Tibial nerve (tissue), 4 donors: Measurements from ENCODE around the gene CLIP2. TPM values are rescaled to one million over a fixed set of nuclear protein-coding genes. Genes with fewer than 3 reads are reported as not detected.

Source experiments
- DNase-seq, 2 donors: peaks; one replicate each; pipeline ENCODE4 v3.0.0-alpha.2; 2019; ENCODE audit warnings: low spot score in 2 of 2
- H3K27ac ChIP-seq, 4 donors: fragments of 200-600 bp; sonication (generic) in 3 of 4; one replicate each; pipeline ENCODE4 v1.5.1; 2017 to 2019; ENCODE audit warnings: mild to moderate bottlenecking in 1 of 4
- H3K27me3 ChIP-seq, 2 donors: fragments of 200-600 bp; sonication (generic) in 1 of 2; one replicate each; pipeline versions ENCODE4 v1.5.1 to v1.6.0; 2017 to 2019
- H3K36me3 ChIP-seq, 3 donors: fragments of 200-600 bp; sonication (generic); one replicate each; pipeline ENCODE4 v1.5.1; 2018 to 2019
- H3K4me1 ChIP-seq, 4 donors: fragments of 200-600 bp; sonication (generic) in 3 of 4; one replicate each; pipeline ENCODE4 v1.5.1; 2017 to 2019
- H3K4me3 ChIP-seq, 4 donors: fragments of 200-600 bp; sonication (generic) in 3 of 4; one replicate each; pipeline ENCODE4 v1.5.1; 2017 to 2019; ENCODE audit warnings: mild to moderate bottlenecking in 1 of 4, moderate library complexity in 1 of 4
- H3K9me3 ChIP-seq, 4 donors: fragments of 200-600 bp; sonication (generic) in 3 of 4; one replicate each; pipeline ENCODE4 v1.5.1; 2017 to 2019
- EP300 ChIP-seq, 2 donors: sonication (generic); formaldehyde crosslinking; IDR thresholded peaks; one replicate each; pipeline ENCODE4 v1.6.1; 2017; ENCODE audit warnings: antibody characterized with exemption in 2 of 2, mild to moderate bottlenecking in 1 of 2
- POLR2A ChIP-seq, 2 donors: fragments of 450-650 bp; IDR thresholded peaks; one replicate each; pipeline ENCODE4 v1.6.1; 2017; ENCODE audit warnings: antibody characterized with exemption in 2 of 2, mild to moderate bottlenecking in 2 of 2, moderate library complexity in 2 of 2
- WGBS, 2 donors: methylation state at CpG; one replicate each; pipeline ENCODE4 v1.1.5; 2018; 5-methylcytosine and 5-hydroxymethylcytosine counted together
- total RNA-seq, 4 donors: library from RNA; depleted of rRNA; stranded (reverse); fragments of >200 nt; gene quantifications; one replicate each; pipeline ENCODE4 v1.1.0, GENCODE V29; 2016
- TF ChIP-seq, protein P1 (sequence below), 5 experiments: fragments of 200-600 bp in 3 of 5; fragments of 450-650 bp in 2 of 5; sonication (generic) in 3 of 5; IDR thresholded peaks; one replicate each; pipeline ENCODE4 v1.5.1; 2016 to 2019; ENCODE audit warnings: antibody characterized with exemption in 5 of 5, mild to moderate bottlenecking in 3 of 5, moderate library complexity in 2 of 5

Gene CLIP2
- total RNA-seq, 4 donors from 2014 or later, result 42.0 to 48.3 (median 46.3) TPM

- peaks cover 0 to 33% (median 26%) of the 10 kb centered on the region in 4 donors for H3K4me1 ChIP-seq
- 50 to 65% methylated on average over 6 of the region's 6 CpGs for WGBS, 2 donors
- TF ChIP-seq EP300 (IDR thresholded peaks at IDR 0.05) (no peak), POLR2A (IDR thresholded peaks at IDR 0.05) (no peak)
- TF ChIP-seq, protein P1, sequence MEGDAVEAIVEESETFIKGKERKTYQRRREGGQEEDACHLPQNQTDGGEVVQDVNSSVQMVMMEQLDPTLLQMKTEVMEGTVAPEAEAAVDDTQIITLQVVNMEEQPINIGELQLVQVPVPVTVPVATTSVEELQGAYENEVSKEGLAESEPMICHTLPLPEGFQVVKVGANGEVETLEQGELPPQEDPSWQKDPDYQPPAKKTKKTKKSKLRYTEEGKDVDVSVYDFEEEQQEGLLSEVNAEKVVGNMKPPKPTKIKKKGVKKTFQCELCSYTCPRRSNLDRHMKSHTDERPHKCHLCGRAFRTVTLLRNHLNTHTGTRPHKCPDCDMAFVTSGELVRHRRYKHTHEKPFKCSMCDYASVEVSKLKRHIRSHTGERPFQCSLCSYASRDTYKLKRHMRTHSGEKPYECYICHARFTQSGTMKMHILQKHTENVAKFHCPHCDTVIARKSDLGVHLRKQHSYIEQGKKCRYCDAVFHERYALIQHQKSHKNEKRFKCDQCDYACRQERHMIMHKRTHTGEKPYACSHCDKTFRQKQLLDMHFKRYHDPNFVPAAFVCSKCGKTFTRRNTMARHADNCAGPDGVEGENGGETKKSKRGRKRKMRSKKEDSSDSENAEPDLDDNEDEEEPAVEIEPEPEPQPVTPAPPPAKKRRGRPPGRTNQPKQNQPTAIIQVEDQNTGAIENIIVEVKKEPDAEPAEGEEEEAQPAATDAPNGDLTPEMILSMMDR (IDR thresholded peaks at IDR 0.05), result peak in 3 of 5 experiments; percentile 14 to 23 (median 18)
- H3K4me3 ChIP-seq, result no peak overlapping the region
- DNase-seq, result no peak
- H3K36me3 ChIP-seq, result no peaks in the 10 kb centered on the region
- no peaks in the 10 kb centered on the region for H3K9me3 ChIP-seq
- no peak overlapping the region for H3K27ac ChIP-seq
- no peaks in the 10 kb centered on the region for H3K27me3 ChIP-seq
Measured at GRCh38 chr7:74275401-74275881, 13.8 kb upstream of the CLIP2 start.

DNA sequence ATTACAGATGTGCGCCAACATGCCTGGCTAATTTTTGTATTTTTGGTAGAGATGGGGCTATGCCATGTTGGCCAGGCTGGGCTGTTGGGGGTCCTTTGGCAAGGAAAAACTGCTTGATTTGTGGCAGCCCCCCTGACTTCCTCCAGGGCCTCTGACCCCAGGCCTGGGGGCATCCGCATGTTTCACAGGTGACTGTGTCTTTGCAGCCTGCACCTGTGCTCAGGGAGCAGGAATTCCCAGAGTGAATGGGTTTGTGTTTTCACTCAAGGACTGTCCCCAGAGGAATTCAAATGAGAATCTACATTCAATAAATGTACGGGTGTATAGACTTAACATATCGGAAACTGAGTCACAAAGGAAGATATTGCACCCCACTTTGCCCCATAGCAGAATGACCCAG is 11.6 kb upstream of the CLIP2 start:
- WGBS, 2 donors, result 95 to 99% methylated on average over 4 of the region's 4 CpGs
- Histone ChIP-seq H3K4me1 (peaks cover 0 to 22% (median 18%) of the 10 kb centered on the region in 4 donors), H3K27ac (no peak overlapping the region), H3K36me3 (no peaks in the 10 kb centered on the region), H3K27me3 (no peaks in the 10 kb centered on the region), H3K4me3 (no peak overlapping the region), H3K9me3 (no peaks in the 10 kb centered on the region)
- DNase-seq, result no peak
- TF ChIP-seq POLR2A (IDR thresholded peaks at IDR 0.05) (no peak), EP300 (IDR thresholded peaks at IDR 0.05) (no peak)

DNA sequence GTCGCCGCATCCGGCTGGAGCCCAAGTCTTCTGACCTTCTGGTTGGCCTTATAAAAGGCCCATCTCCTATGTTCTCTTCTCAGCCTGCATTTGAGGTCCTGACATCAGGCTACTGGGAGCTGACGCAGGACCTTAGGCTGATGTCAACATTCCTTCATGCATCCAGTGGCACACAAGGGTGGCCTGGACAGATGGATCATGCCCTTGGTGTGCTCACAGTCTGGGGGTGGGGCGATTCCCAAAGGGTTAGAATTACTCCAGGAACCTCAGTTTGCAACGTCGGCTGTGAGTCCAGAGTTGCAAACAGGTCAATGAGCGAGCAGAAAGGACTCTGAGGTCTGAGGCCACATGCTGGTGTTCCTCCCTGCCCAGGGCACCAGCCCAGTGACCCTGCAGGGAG is 8.2 kb upstream of the CLIP2 start:
- Histone ChIP-seq H3K27me3 (no peaks in the 10 kb centered on the region), H3K27ac (peak overlapping the region in 2 of 4 donors; percentile 21 to 90)

DNA sequence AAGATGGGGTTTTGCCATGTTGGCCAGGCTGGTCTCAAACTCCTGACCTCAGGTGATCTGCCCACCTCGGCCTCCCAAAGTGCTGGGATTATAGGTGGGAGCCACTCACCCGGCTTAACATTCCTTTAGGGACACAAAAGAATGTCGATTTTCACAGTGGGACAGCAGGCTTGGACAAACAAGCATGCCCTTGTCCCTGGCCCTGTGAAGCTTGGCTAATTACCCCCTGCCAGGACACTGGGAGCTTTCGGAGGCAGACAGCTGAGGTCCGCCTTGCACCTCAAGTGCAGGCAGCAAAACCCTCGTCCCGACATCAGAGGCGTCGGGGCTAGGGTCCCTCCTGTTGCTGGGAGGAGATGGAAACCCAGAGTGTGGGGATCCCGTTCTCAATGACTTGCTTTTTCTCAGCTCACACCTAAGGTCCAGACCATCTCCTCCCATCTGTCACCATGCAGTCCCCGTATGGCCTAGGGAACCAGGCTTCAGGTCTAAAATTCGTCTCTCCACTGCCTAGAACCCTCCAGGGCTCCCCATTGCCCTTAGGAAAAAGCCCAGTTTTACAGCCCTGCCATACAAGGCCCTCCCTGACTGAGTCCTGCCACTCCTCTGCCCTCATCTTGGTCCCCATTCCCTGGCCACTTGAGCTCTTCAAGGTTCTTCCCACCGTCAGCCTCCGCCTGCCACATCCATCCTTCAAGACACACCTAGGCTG is 6.3 kb upstream of the CLIP2 start:
- DNase-seq, result no peak
- Histone ChIP-seq H3K9me3 (no peaks in the 10 kb centered on the region), H3K4me1 (peaks cover 0 to 18% (median 13%) of the 10 kb centered on the region in 4 donors), H3K27me3 (no peaks in the 10 kb centered on the region), H3K27ac (no peak overlapping the region), H3K36me3 (no peaks in the 10 kb centered on the region), H3K4me3 (no peak overlapping the region)
- TF ChIP-seq, protein P1 (IDR thresholded peaks at IDR 0.05), result no peak
- TF ChIP-seq POLR2A (IDR thresholded peaks at IDR 0.05), result no peak
- TF ChIP-seq EP300 (IDR thresholded peaks at IDR 0.05), result no peak
- 74% methylated on average over 12 to 14 of the region's 14 CpGs for WGBS, 2 donors

More for the DNA sequence above, 8.2 kb upstream of the CLIP2 start:
- 71 to 75% methylated on average over 8 of the region's 8 CpGs for WGBS, 2 donors
- no peak for DNase-seq
- Histone ChIP-seq H3K9me3 (no peaks in the 10 kb centered on the region), H3K4me3 (no peak overlapping the region), H3K36me3 (no peaks in the 10 kb centered on the region), H3K4me1 (peaks cover 0 to 18% (median 13%) of the 10 kb centered on the region in 4 donors)
- TF ChIP-seq POLR2A (IDR thresholded peaks at IDR 0.05) (no peak), EP300 (IDR thresholded peaks at IDR 0.05) (no peak)
- TF ChIP-seq, protein P1 (IDR thresholded peaks at IDR 0.05), result no peak

DNA sequence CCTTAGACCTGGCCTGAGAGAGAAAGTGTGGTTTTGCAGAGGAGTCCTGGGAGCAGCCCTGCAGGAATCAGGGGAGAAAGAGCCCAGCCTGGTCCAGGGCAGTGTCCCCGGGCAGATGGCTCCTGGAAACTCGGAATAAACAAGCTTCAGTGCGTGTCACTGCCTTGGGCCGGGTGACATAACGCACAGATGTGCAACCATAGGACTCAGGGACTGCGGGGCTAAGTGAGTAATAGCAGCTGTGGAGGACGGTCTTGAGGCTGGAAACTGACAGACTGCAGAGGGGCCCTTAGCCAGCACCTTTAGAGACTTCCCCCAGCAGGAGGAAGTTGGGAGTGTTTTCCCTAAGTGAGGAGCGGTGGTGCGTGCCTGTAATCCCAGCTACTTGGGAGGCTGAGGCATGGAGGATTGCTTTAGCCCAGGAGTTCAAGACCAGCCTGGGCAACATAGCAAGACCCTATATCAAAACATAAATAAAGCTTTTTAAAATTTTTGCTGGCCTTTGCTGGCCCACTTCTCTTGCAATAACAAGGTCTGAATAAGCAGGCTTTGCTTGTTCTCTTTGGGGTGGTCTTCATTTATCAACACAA is 5.3 kb upstream of the CLIP2 start:
- DNase-seq, result no peak
- TF ChIP-seq, protein P1 (IDR thresholded peaks at IDR 0.05), result no peak
- no peak for TF ChIP-seq EP300 (IDR thresholded peaks at IDR 0.05)
- no peak for TF ChIP-seq POLR2A (IDR thresholded peaks at IDR 0.05)
- H3K27ac ChIP-seq, result peak overlapping the region in 1 of 4 donors; percentile 62
- no peak overlapping the region for H3K4me3 ChIP-seq
- H3K9me3 ChIP-seq, result no peaks in the 10 kb centered on the region
- 76 to 78% methylated on average over 9 of the region's 9 CpGs for WGBS, 2 donors
- H3K4me1 ChIP-seq, result peaks cover 0 to 27% (median 23%) of the 10 kb centered on the region in 4 donors
- H3K27me3 ChIP-seq, result no peaks in the 10 kb centered on the region
- no peaks in the 10 kb centered on the region for H3K36me3 ChIP-seq
